Measurements from ENCODE around the gene CAPN15. TPM values are rescaled to one million over a fixed set of nuclear protein-coding genes. Genes with fewer than 3 reads are reported as not detected.
A peak's percentile ranks its signal among the peaks of the same experiment; 100 is the strongest.

The CAPN15 gene
- total RNA-seq, 2 experiments from 2014 or later = 64.7 to 69.7 TPM

GRCh38 chr16:529012-529575 is 1.6 kb downstream of the CAPN15 start:
- DNase-seq = peak; percentile 44
- Mint-ChIP-seq H3K27me3 (no peaks in the 10 kb centered on the region), H3K9me3 (ENCODE audit: low read depth) (no peaks in the 10 kb centered on the region), H3K4me3 (peak overlapping the region; percentile 94), H3K36me3 (ENCODE audit: low read depth) (peaks cover 22% of the 10 kb centered on the region), H3K4me1 (peaks cover 31% of the 10 kb centered on the region), H3K27ac (peak overlapping the region; percentile 85)
- no peak for ATAC-seq
- ChIA-PET POLR2A (interaction anchor here (0.6 kb wide), 1 partner anchor 59 kb away, joined by 7 read pairs; no protein-coding TSS in a partner anchor), CTCF (interaction anchor here (0.5 to 1.1 kb wide), 3 partner anchors 108 to 334 kb away, joined by 3 read pairs; no protein-coding TSS in a partner anchor)
- intact Hi-C loops (cut with DNase I, micrococcal nuclease) = loop anchor here (5.0 kb wide), 8 partner anchors 108 to 1178 kb away; partner anchors contain the start of genes CRAMP1 (in 1 of the 2), IFT140 (in 1 of the 2), JMJD8 (in 1 of the 2) and LUC7L (in 1 of the 2)

DNA sequence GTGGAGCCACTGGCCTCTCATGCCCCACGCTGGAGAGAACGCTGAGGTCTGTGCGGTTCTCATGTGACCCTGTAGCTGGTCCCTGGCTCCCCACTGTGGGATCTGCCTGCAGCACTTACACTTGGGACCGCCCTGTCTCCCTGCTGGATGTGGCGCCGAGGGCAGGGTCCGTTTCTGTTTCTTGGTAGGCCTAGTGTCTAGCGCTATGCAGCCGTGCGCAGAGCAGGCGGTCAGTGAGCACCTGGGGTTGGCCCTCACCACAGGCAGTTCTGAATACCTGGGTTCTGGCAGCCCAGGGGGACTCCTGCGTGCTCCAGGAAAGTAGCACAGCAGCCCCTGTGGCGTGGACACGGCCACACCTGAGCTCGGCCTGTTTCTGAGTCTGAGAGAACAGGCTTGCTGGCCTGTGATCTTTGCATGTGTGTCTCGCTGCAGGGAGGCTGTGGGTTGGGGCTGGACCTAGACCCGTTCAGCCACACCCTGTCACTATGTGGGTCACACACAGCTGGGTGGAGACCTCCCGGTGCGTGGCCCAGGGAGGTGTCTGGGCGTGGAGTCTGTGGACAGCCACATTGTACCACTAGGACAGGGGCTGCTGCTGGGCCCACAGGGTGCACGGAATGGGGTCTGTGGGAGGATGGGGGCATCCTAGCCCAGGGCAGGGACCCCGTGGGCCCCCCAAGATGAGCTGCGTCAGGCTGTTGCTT is 2.8 kb downstream of the CAPN15 start:
- Mint-ChIP-seq H3K27me3 (no peaks in the 10 kb centered on the region), H3K9me3 (ENCODE audit: low read depth) (no peaks in the 10 kb centered on the region), H3K4me3 (peak overlapping the region; percentile 94), H3K4me1 (peaks cover 22% of the 10 kb centered on the region), H3K27ac (peak overlapping the region; percentile 37), H3K36me3 (ENCODE audit: low read depth) (peaks cover 17% of the 10 kb centered on the region)
- DNase-seq (no peak), ATAC-seq (no peak)
- ChIA-PET POLR2A (no interaction called here), CTCF (no interaction called here)
- intact Hi-C loops (cut with DNase I, micrococcal nuclease) = no loop called here

DNA sequence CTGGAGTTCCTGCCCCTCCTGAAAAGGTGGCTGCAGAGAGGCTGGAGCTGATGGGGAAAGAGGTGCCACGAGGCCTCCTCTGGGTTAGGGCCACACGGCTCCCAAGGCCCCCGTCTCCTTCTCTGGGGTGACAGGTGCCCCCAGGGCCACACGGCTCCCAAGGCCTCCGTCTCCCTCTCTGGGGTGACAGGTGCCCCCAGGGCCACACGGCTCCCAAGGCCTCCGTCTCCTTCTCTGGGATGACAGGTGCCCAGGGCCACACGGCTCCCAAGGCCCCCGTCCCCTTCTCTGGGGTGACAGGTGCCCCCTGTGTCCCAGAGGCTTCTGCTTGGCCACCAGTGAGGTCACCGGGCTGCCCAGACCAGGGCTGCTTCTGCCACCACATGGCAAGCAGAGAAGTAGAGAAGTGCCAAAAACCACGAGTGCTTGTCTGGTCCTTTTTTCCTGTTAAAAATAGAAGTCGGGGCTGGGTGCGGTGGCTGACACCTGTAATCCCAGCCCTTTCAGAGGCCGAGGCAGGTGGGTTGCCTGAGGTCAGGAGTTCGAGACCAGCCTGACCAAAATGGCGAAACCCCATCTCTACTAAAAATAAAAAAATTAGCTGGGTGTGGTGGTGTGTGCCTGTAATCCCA is 4.1 kb downstream of the CAPN15 start:
- peaks cover 14% of the 10 kb centered on the region for H3K36me3 Mint-ChIP-seq (ENCODE audit: low read depth)
- intact Hi-C loops (cut with DNase I, micrococcal nuclease) = no loop called here
- no peaks in the 10 kb centered on the region for H3K9me3 Mint-ChIP-seq (ENCODE audit: low read depth)
- ATAC-seq = no peak
- no peak overlapping the region for H3K27ac Mint-ChIP-seq
- H3K4me3 Mint-ChIP-seq = no peak overlapping the region
- POLR2A ChIA-PET = no interaction called here
- CTCF ChIA-PET = interaction anchor here (0.6 kb wide), 1 partner anchor 114 kb away, joined by 3 read pairs; no protein-coding TSS in a partner anchor
- no peaks in the 10 kb centered on the region for H3K27me3 Mint-ChIP-seq
- H3K4me1 Mint-ChIP-seq = peaks cover 15% of the 10 kb centered on the region
- DNase-seq = no peak

GRCh38 chr16:533391-534123 is 6.0 kb downstream of the CAPN15 start:
- POLR2A ChIA-PET = no interaction called here
- Mint-ChIP-seq H3K27ac (no peak overlapping the region), H3K27me3 (no peaks in the 10 kb centered on the region), H3K4me1 (peaks cover 15% of the 10 kb centered on the region), H3K36me3 (ENCODE audit: low read depth) (peaks cover 13% of the 10 kb centered on the region), H3K9me3 (ENCODE audit: low read depth) (no peaks in the 10 kb centered on the region), H3K4me3 (no peak overlapping the region)
- ATAC-seq = no peak
- DNase-seq = no peak
- intact Hi-C loops (cut with DNase I, micrococcal nuclease) = no loop called here
- CTCF ChIA-PET = no interaction called here

GRCh38 chr16:534135-534534 is 6.6 kb downstream of the CAPN15 start:
- peaks cover 9% of the 10 kb centered on the region for H3K36me3 Mint-ChIP-seq (ENCODE audit: low read depth)
- no peak for ATAC-seq
- no peak overlapping the region for H3K27ac Mint-ChIP-seq
- peaks cover 13% of the 10 kb centered on the region for H3K4me1 Mint-ChIP-seq
- no peaks in the 10 kb centered on the region for H3K27me3 Mint-ChIP-seq
- intact Hi-C loops (cut with DNase I, micrococcal nuclease) = no loop called here
- DNase-seq = no peak
- no peaks in the 10 kb centered on the region for H3K9me3 Mint-ChIP-seq (ENCODE audit: low read depth)
- POLR2A ChIA-PET = no interaction called here
- no peak overlapping the region for H3K4me3 Mint-ChIP-seq
- CTCF ChIA-PET = no interaction called here

DNA sequence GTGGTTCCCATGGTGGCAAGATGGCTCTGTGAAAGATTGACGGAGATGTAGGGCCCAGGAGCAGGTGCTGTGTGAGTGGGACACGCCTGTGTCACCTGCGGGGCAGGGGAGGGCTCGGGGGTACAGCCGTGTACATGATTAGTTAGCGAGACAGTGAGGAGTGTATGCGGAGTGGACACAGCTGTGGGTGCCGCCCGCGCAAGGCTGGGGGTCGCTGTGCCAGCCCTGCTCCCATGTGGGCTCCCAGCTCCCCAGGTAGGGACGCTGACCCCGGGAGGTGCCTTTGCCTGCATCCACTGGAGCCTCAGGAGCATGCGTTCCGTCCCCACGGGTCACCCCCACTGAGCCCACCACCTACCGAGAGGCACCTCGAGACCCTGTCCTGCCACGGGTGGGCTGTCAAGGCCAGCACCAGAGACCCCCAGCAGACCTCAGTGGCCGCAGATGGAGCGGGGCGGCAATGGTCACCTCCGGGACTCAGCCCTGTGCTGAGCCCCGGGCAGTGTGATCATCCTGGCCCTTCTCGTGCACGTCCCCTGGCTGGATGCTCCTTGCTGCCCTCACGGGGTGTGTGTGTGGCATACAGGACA is 7.4 kb downstream of the CAPN15 start:
- H3K4me3 Mint-ChIP-seq = no peak overlapping the region
- POLR2A ChIA-PET = no interaction called here
- peaks cover 7% of the 10 kb centered on the region for H3K4me1 Mint-ChIP-seq
- no peaks in the 10 kb centered on the region for H3K27me3 Mint-ChIP-seq
- H3K36me3 Mint-ChIP-seq (ENCODE audit: low read depth) = peaks cover 3% of the 10 kb centered on the region
- CTCF ChIA-PET = no interaction called here
- DNase-seq (no peak), ATAC-seq (no peak)
- no peak overlapping the region for H3K27ac Mint-ChIP-seq
- no peaks in the 10 kb centered on the region for H3K9me3 Mint-ChIP-seq (ENCODE audit: low read depth)
- intact Hi-C loops (cut with DNase I, micrococcal nuclease) = no loop called here

DNA sequence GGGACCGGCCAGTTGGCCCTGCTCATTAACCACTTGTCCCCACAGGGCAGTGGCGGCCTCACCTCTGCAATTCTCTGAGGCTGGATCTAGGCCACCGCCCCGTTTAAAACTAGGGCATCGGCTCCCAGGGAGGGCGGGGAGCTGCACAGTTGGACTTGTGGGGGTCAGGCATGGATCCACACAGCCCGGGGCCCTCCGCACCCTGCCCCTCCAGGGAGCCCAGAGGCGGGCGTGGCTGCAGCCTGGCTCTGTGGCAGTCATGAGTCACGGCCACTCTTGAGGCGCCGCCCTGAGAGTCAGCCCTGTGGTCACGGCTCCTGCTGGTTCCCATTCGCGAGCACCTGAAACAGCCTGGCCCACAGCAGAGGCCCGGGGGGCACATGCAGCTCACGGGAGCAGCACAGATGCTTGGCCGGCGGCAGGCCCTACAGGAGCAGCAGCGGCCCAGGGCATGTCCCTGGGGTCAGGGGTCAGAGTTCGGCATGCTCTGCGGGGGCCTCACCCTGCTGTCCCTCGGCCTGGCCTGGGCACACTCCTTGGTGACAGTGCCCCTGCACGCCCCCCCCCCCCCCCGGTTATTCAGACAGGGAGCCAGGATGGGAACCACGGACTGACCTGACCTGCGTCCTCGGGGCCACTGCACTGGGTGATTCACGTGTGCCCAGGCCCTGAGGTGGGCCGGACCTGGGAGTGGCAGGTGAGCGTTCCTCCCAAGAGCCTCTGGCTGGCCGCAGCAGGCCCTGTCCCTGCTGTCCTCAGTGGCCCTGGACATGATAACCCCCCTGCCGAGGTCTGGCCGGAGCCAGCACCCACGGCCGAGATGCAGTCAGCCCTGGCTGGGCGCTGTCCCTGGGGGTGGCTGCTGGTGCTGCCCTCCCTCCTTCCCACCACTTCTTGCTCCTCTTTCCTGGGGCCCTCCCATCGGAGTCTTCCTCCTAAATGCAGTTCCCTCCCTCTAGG is 8.2 kb downstream of the CAPN15 start:
- ChIA-PET POLR2A (no interaction called here), CTCF (no interaction called here)
- no peaks in the 10 kb centered on the region for H3K9me3 Mint-ChIP-seq (ENCODE audit: low read depth)
- peaks cover 1% of the 10 kb centered on the region for H3K36me3 Mint-ChIP-seq (ENCODE audit: low read depth)
- no peak for ATAC-seq
- H3K27ac Mint-ChIP-seq = no peak overlapping the region
- no peaks in the 10 kb centered on the region for H3K27me3 Mint-ChIP-seq
- intact Hi-C loops (cut with DNase I, micrococcal nuclease) = no loop called here
- H3K4me3 Mint-ChIP-seq = no peak overlapping the region
- H3K4me1 Mint-ChIP-seq = peaks cover 2% of the 10 kb centered on the region
- DNase-seq = peak; percentile 32

DNA sequence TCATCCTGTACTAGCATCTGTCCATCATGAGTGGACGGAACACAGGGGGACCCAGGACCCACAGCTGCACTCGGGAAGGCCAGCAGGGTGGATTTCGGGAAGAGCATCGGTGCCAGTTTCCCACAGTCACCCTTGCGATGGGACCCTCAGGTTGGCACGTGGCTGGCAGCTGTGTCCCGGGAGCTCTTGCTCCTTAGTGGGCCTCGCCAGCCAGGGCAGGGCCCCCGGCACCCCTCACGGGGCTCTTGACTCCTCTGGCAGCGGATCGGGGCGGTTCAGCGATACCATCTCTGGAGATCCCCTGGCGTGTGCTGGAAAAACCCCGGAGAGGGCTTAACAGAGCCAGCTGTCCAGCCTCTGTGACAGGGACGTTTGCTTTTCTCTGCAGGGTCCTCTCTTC is 9.2 kb downstream of the CAPN15 start:
- no peaks in the 10 kb centered on the region for H3K9me3 Mint-ChIP-seq (ENCODE audit: low read depth)
- DNase-seq (no peak), ATAC-seq (no peak)
- intact Hi-C loops (cut with DNase I, micrococcal nuclease) = no loop called here
- H3K36me3 Mint-ChIP-seq (ENCODE audit: low read depth) = peaks cover 1% of the 10 kb centered on the region
- no peaks in the 10 kb centered on the region for H3K27me3 Mint-ChIP-seq
- CTCF ChIA-PET = no interaction called here
- no peak overlapping the region for H3K4me3 Mint-ChIP-seq
- no peak overlapping the region for H3K27ac Mint-ChIP-seq
- POLR2A ChIA-PET = no interaction called here
- peaks cover 2% of the 10 kb centered on the region for H3K4me1 Mint-ChIP-seq

GRCh38 chr16:537415-538335 is 10.2 kb downstream of the CAPN15 start:
- ChIA-PET POLR2A (interaction anchor here (0.6 kb wide), 1 partner anchor 421 kb away, joined by 4 read pairs; no protein-coding TSS in a partner anchor), CTCF (no interaction called here)
- Mint-ChIP-seq H3K9me3 (ENCODE audit: low read depth) (no peaks in the 10 kb centered on the region), H3K36me3 (ENCODE audit: low read depth) (peaks cover 5% of the 10 kb centered on the region), H3K27ac (no peak overlapping the region), H3K27me3 (no peaks in the 10 kb centered on the region), H3K4me1 (peaks cover 2% of the 10 kb centered on the region), H3K4me3 (no peak overlapping the region)
- ATAC-seq = no peak
- DNase-seq = no peak
- intact Hi-C loops (cut with DNase I, micrococcal nuclease) = no loop called here
